Mesothelial cell of epicardium (in vitro differentiated cells): ENCODE measurements around the gene SEPTIN5. TPM values are rescaled to one million over a fixed set of nuclear protein-coding genes. Genes with fewer than 3 reads are reported as not detected.

Experiments
- DNase-seq, 2 experiments: peaks; one replicate each; pipeline ENCODE4 v3.0.0; 2021; ENCODE audit warnings: low spot score in 2 of 2; ENCODE audit not compliant: unreplicated experiment in 2 of 2
- H3K27ac Mint-ChIP-seq: 2 replicates; pipeline ENCODE4 v1.8.0; 2021; ENCODE audit warnings: mixed read lengths
- H3K27me3 Mint-ChIP-seq: 2 replicates; pipeline ENCODE4 v1.8.0; 2021; ENCODE audit warnings: low read depth, mixed read lengths
- H3K36me3 Mint-ChIP-seq: 2 replicates; pipeline ENCODE4 v1.8.0; 2021; ENCODE audit warnings: mixed read lengths
- H3K4me1 Mint-ChIP-seq: 2 replicates; pipeline ENCODE4 v1.8.0; 2021; ENCODE audit warnings: mixed read lengths
- H3K4me3 Mint-ChIP-seq: 2 replicates; pipeline ENCODE4 v1.8.0; 2021; ENCODE audit warnings: mild to moderate bottlenecking, moderate library complexity, mixed read lengths
- H3K9me3 Mint-ChIP-seq: 2 replicates; pipeline ENCODE4 v1.8.0; 2021; ENCODE audit warnings: mixed read lengths
- total RNA-seq: library from RNA; stranded (reverse); gene quantifications from 3 replicates; pipeline ENCODE4 v1.2.1, GENCODE V29; 2021
- TF ChIP-seq, protein P1 (sequence below): fragments of 200-600 bp; sonication (generic); IDR thresholded peaks from one replicate; pipeline ENCODE4 v1.5.0; 2021; ENCODE audit warnings: antibody characterized with exemption; ENCODE audit not compliant: unreplicated experiment

The SEPTIN5 gene
- total RNA-seq, 1 donor from 2014 or later = 42.1 TPM

DNA sequence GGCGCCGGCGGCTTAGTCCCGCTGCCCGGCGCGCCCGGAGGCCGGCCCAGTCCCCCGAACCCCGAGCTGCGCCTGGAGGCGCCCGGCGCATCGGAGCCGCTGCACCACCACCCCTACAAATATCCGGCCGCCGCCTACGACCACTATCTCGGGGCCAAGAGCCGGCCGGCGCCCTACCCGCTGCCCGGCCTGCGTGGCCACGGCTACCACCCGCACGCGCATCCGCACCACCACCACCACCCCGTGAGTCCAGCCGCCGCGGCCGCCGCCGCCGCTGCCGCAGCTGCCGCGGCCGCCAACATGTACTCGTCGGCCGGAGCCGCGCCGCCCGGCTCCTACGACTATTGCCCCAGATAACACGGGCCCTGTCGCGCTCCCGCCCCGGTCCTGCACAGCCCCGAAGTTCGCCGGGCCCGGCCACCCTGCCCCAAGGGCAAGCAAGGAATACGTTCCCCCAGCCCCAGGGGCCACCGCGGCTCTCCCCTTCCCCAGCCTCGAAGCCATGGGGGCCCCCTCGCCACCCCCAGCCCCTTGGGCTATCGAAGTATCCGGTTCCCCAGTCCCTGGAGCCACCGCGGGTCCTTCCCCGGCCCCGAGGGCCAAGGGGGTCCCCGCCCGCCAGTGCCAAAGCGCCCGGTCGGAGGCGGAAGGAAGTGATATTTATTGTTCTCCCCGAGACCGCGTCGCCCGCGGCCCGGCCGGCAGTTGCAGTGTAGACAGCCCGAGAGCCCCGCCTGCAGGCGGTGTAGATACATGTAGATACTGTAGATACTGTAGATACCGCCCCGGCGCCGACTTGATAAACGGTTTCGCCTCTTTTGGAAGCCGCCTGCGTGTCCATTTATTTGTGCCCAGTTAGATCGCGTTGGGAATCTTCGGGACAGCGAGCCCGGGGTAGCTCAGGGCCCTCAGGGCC, 52.5 kb downstream of the SEPTIN5 start:
- Mint-ChIP-seq H3K27ac (no peak overlapping the region), H3K4me1 (peaks cover 6% of the 10 kb centered on the region), H3K4me3 (no peak overlapping the region), H3K9me3 (no peaks in the 10 kb centered on the region), H3K36me3 (no peaks in the 10 kb centered on the region), H3K27me3 (peaks cover 92% of the 10 kb centered on the region)
- DNase-seq = no peak
- TF ChIP-seq, protein P1, sequence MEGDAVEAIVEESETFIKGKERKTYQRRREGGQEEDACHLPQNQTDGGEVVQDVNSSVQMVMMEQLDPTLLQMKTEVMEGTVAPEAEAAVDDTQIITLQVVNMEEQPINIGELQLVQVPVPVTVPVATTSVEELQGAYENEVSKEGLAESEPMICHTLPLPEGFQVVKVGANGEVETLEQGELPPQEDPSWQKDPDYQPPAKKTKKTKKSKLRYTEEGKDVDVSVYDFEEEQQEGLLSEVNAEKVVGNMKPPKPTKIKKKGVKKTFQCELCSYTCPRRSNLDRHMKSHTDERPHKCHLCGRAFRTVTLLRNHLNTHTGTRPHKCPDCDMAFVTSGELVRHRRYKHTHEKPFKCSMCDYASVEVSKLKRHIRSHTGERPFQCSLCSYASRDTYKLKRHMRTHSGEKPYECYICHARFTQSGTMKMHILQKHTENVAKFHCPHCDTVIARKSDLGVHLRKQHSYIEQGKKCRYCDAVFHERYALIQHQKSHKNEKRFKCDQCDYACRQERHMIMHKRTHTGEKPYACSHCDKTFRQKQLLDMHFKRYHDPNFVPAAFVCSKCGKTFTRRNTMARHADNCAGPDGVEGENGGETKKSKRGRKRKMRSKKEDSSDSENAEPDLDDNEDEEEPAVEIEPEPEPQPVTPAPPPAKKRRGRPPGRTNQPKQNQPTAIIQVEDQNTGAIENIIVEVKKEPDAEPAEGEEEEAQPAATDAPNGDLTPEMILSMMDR = no peak

DNA sequence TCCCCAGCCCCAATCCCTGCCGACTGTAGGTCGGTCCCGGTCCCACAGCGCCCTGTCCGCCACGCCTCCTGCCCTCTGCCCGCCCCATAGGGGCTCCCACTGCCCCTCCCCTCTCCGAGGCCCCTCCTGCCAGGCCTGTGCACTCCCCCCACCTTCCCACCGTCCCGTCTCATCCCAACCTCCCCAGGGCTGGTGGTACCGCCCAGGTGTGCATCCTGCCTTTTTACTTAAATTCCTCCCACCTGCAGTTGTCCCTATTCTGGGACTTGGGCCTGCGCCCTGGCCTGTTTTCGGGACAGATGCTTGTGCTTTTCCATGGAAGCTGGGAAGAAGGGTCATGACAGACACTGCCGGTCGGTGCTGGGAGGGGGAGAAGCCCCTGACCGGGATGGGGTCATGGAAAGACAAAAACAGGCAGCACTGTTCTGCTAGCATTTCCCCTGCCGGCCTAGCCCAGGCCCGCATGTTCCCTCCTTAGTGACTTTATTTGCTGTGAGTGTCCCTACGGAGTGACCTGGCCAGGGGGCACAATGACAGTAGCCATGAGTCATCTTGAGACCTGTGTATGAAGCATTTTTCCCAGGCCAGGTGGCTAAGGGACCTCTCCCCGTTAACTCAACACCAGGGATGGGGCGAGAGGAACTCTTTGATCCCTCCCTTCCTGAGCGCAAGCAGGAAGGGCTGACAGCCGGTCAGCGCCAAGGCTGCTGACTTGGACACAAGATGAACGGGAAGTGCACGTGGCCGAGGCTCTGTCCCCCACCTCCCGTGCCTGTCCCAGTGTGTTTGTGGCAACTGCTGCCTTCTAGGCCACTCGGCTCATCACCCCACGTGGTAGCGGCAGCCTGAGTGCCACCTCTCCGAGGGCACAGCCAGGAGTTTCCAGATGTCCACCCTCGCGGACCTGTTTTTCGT, 53.4 kb downstream of the SEPTIN5 start:
- Mint-ChIP-seq H3K4me1 (peaks cover 6% of the 10 kb centered on the region), H3K9me3 (no peaks in the 10 kb centered on the region), H3K36me3 (no peaks in the 10 kb centered on the region), H3K27me3 (peaks cover 92% of the 10 kb centered on the region), H3K27ac (no peak overlapping the region), H3K4me3 (peak overlapping the region; percentile 30)
- TF ChIP-seq, protein P1 = no peak
- no peak for DNase-seq

DNA sequence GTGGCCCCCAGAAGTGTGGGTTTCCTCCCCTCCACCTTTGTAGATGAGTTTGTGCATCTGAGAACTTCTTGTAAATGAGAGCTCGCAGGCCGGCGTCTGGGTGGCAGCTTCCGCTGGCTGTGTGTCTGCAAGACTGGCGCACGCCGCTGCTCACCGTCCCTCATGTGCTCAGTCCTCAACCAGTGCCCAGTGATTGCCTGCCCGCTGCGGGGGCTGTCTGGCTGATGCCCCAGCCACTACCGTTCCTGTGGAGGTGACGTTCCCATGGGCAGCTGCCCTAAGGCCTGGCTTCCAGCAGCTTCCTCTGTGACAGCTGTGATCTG, 55.1 kb downstream of the SEPTIN5 start:
- Mint-ChIP-seq H3K4me3 (no peak overlapping the region), H3K9me3 (no peaks in the 10 kb centered on the region), H3K27me3 (peaks cover 90% of the 10 kb centered on the region), H3K4me1 (peaks cover 6% of the 10 kb centered on the region), H3K27ac (no peak overlapping the region), H3K36me3 (no peaks in the 10 kb centered on the region)
- no peak for DNase-seq
- TF ChIP-seq, protein P1 = no peak

DNA sequence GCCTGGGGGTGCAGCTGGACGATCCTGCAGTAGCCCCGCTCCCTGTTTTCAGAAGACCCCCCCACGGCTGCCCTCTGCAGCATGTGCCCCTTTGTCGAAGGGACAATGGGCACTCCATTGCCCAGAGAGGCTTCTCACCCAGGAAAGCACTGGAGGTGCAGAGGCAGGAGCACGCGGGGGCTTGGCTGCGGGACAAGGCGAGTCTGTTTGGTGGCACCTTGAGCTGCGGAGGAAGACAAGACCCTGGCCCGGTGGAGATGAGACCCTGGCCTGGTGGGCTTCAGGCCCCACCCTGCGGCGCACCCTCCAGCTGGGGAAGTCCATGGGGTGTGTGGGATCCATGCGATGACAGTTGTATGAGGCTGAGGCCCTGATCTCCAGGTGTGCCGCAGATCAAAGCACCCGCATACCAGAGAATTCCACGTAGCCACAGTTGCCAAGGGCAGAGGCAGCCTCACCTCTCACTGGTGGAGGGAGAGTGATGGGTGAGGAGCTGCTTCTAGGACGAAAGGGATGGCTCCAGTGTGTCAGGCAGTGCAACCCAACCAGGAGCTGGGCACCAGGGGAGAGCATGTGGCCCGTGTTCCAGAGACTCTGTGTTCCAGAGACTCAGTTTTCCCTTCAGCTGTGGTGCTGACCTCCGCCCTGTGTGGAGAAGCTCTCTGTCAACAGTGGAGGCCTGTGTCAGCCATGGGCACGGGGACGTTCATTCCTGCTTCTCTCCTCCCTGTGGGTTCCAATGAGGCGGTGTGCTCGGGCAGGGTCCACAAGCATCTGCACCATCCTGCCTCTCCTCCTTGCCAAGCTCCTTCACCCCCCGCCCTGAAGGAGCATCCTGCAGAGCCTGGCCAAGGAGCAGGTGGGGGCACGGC, 56.3 kb downstream of the SEPTIN5 start:
- Mint-ChIP-seq H3K4me3 (no peak overlapping the region), H3K9me3 (no peaks in the 10 kb centered on the region), H3K27me3 (peaks cover 81% of the 10 kb centered on the region), H3K4me1 (peaks cover 3% of the 10 kb centered on the region), H3K36me3 (no peaks in the 10 kb centered on the region), H3K27ac (no peak overlapping the region)
- DNase-seq = no peak
- TF ChIP-seq, protein P1 = no peak

DNA sequence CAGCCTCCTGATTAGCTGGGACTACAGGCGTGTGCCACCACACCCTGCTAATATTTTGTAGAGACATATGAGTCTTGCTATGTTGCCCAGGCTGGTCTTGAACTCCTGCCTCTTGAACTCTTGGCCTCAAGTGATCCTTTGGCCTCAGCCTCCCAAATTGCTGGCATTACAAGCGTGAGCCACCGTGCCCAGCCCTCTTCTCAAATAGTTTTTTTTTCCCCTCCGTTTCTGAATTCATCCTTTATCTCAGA, 58.0 kb downstream of the SEPTIN5 start:
- H3K27me3 Mint-ChIP-seq = peaks cover 82% of the 10 kb centered on the region
- no peak overlapping the region for H3K4me3 Mint-ChIP-seq

More for the DNA sequence above, 58.0 kb downstream of the SEPTIN5 start:
- H3K36me3 Mint-ChIP-seq = no peaks in the 10 kb centered on the region
- DNase-seq = no peak
- H3K9me3 Mint-ChIP-seq = no peaks in the 10 kb centered on the region
- H3K27ac Mint-ChIP-seq = no peak overlapping the region
- TF ChIP-seq, protein P1 = no peak
- H3K4me1 Mint-ChIP-seq = peaks cover 3% of the 10 kb centered on the region
